ENCODE data around the gene WBP11.

WBP11 gene

GRCh38 chr12:14836336-14837210, 33.3 kb upstream of the WBP11 start:
- TF ChIP-seq CTCF (IDR thresholded peaks at IDR 0.05; ENCODE audit: low read depth, low read length), result no peak
- peak overlapping the region; percentile 35 for H3K4me3 ChIP-seq (ENCODE audit: low read depth, low read length)

GRCh38 chr12:14834509-14834908, 31.2 kb upstream of the WBP11 start:
- no peak overlapping the region for H3K4me3 ChIP-seq (ENCODE audit: low read depth, low read length)
- TF ChIP-seq CTCF (IDR thresholded peaks at IDR 0.05; ENCODE audit: low read depth, low read length), result no peak

GRCh38 chr12:14833952-14834351, 30.7 kb upstream of the WBP11 start:
- no peak overlapping the region for H3K4me3 ChIP-seq (ENCODE audit: low read depth, low read length)
- TF ChIP-seq CTCF (IDR thresholded peaks at IDR 0.05; ENCODE audit: low read depth, low read length), result no peak

- H3K4me3 ChIP-seq (ENCODE audit: low read depth, low read length), result no peak overlapping the region
- TF ChIP-seq CTCF (IDR thresholded peaks at IDR 0.05; ENCODE audit: low read depth, low read length), result no peak
These were observed 30.1 kb upstream of the WBP11 start for GRCh38 chr12:14833336-14833735.

- no peak overlapping the region for H3K4me3 ChIP-seq (ENCODE audit: low read depth, low read length)
- no peak for TF ChIP-seq CTCF (IDR thresholded peaks at IDR 0.05; ENCODE audit: low read depth, low read length)
These were observed 25.6 kb upstream of the WBP11 start for GRCh38 chr12:14828892-14829291.

- no peak overlapping the region for H3K4me3 ChIP-seq (ENCODE audit: low read depth, low read length)
- TF ChIP-seq CTCF (IDR thresholded peaks at IDR 0.05; ENCODE audit: low read depth, low read length), result no peak
These were observed 23.8 kb upstream of the WBP11 start for GRCh38 chr12:14827043-14827442.

- no peak overlapping the region for H3K4me3 ChIP-seq (ENCODE audit: low read depth, low read length)
- TF ChIP-seq CTCF (IDR thresholded peaks at IDR 0.05; ENCODE audit: low read depth, low read length), result no peak
These were observed 23.2 kb upstream of the WBP11 start for GRCh38 chr12:14826491-14826890.
